OCI-M2 (cell line): Measurements from ENCODE around the gene PRDX4.
"Not testable (repeated sequence)": the region's sequence is repeated elsewhere in the genome, so short reads cannot be mapped to it uniquely, and the experiment has no call there.

Source experiments
- DNase-seq: peaks from one replicate; lab custom pipeline; 2025; ENCODE audit not compliant: unreplicated experiment; lab: John Stamatoyannopoulos, UW

The PRDX4 gene

DNA sequence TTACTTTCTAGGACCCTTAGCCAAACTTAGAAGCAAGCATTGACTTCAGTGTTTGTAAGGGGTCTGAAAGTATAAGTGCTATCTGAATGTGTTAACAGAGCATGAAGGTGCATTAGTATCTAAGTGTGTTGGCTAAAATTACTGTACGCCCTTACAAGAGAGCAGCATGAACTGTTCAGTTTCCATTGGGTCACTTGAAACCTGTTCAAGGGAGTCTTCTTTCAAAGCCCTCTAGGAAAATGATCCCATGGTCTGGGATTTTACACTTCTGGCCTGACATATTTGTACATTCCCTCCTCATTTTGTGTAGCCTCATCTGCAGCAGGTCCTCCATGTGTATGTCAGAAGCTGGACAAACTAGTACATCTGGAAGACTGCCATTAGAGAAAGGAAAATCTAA, 3.2 kb downstream of the PRDX4 start:
- no peak for DNase-seq

DNA sequence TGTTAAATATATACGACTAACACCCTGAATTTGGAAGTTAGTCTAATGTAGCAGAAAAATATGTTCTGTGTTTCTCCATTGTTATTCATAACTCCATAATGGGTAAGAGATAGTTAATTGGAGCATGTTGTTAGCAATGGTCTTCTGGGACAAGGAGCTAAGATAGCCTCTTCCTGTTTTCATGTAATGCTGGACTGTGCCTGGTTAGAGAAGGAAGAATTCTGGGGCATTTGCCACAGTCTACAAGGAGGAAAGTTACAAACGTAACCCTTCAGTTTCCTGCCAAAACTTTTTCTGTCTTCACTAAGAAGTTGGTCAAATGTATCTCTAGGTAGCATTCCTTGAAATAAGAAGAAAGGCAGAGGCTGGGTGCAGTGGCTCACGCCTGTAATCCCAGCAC, 5.8 kb downstream of the PRDX4 start:
- DNase-seq, result no peak

DNA sequence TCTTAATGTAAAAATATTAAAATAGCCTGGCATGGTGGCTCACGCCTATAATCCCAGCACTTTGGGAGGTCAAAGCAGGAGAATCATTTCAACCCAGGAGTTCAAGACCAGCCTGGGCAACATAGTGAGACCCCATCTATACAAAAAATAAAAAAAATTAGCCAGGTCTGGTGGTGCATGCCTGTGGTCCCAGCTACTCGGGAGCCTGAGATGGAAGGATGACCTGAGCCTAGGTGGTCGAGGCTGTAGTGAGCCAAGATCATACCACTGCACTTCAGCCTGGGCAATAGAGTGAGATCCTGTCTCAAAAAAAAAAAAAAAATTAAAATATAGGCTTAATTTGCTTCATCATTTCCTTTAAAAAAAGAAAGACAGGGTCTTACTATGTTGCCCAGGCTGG, 9.2 kb downstream of the PRDX4 start:
- not testable (repeated sequence) for DNase-seq

DNA sequence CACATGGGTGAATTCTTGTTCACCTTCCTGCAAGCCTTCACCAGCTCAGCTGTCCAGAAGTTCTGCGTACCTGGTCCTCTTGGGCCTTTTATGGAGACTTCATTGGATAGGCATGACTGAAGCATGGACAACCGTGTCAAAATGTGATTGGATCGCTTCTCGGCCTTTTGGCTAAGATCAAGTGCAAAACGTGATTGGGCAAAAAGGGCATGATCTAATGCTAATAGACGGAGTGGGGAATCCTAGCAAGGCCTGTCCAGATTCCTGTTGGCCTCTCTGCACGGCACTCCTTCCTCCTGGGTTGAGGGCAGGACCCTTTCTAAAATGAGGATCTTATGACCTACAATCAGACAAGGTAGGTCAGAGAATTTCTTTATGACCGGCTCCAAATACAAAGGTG, 24.9 kb downstream of the PRDX4 start:
- no peak for DNase-seq

DNA sequence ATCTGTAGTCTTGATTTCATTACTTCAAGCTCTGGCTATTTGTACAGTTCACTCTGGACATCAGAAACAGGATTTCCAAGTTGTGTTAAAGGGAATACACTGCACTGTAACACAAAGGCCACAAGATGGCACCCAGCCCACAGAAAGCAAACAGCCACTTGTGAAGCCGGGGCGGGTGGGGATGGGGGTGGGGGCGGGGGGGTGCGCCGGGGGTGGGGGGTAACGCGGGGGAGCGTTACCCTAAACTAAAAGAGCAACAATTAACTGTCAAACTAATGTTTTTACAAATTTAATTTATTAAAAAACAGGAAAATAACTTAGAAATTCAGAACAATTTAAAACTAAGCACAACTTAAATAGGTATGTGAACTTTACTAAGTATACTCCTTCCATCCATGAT, 27.3 kb downstream of the PRDX4 start:
- DNase-seq, result no peak

DNA sequence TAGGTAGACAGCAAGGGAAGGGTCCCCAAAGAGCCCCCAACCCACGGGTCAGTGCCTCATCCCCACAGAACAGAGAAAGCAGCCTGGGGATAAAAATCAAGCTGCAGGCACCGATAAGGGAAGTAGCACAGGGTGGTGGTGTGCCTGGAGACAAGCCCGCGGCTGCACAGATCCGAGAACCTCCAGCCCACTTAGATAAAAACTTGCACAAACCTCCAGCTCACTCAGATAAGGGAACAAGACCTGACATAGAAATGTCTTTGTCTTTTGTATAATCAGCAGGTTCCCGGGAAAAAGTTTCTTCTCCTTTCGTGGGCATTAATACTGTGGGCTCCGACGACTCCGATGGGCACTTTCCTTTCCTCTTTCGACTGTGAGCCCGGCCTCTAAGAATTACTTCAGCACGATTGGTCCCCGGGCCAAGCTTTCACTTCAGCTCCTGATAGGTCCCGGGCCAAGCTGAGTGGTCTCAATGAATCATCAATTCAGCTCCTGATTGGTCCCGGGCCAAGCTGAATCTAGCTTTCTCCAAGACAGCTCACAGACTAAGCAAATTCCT, 32.4 kb downstream of the PRDX4 start:
- peak; percentile 52 for DNase-seq

DNA sequence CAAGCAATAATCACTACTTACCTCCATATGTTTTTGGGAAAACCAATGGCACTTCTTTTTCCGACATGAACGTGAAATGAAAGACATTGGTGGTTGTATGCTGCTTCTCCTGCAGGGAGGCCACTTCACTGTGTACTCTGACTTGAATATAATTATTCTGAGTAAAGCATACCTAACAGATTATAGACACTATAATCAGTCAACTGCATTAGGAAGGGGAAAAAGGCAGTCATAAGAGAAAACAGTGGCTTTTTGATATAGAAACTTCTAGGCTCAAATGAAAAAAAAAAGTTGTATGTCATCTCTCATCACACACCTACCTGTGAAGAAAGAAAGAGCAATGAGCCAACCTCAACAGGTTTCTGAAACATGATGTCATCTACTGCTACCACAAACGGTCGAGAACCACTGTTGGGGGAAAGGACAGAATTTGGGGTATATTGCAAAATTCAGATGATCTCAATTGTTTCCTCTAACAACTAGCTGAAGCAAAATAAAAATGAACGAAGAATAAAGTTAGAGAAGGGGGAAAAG, 37.4 kb downstream of the PRDX4 start:
- DNase-seq, result no peak

DNA sequence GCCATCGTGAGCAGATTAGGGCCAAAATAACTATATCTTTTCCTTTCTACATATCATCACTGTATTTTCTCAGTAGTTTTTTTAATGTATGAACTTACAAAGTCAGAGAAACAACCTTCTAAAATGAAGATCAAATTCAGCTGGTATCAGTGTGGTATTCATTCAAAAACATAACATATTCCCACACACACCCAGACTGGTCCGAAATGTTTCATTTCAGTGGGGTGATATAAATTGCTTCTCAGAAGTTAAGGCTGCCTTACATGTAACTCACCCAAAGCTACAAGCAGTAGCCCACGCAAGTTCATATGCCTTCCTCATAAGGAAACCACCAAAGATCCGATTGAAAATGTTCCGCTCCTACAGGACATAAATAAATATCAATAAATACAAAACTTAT, 37.9 kb downstream of the PRDX4 start:
- no peak for DNase-seq

DNA sequence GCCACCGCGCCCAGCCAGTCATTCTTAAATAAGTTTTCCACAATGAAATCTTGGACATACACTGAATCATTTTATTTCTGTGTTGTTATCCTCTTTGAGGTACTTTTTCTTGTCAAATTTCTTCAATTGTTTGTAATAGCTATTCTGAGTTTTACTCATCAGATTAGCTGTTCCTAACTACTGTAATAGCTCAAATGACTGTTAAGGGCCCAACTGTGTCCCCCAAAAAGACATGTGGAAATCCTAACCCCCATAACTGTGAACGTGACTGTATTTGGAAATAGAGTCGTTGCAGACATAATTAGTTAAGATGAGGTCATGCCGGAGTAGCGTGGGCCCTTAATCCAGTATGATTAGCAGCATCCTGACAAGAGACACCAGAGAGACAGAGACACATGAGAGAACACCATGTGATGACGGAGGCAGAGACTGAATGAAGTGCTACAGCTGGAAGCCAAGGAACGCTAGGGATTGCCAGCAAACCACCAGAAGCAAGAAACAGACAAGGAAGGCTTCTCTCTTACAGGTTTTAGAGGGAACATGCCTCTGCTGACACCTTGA, 52.9 kb downstream of the PRDX4 start:
- no peak for DNase-seq

DNA sequence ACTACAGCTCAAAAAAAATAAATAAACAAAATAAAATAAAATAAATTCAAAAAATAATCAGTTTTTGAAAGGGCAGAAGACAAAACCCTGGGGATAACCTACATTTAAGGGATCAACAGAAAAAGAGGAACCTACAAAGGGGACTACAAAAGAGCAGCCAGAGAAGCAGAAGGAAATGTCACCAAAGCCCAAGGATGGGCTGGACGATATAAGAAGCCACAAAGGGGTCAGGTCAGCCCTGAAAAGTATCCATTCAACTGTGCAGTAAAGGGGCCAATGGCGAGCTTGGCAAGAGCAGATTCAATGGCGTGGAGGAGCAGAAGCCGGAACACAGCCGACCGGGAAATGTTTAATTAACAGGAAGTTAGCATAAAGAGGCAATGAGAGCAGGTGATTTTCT, 58.9 kb downstream of the PRDX4 start:
- no peak for DNase-seq

DNA sequence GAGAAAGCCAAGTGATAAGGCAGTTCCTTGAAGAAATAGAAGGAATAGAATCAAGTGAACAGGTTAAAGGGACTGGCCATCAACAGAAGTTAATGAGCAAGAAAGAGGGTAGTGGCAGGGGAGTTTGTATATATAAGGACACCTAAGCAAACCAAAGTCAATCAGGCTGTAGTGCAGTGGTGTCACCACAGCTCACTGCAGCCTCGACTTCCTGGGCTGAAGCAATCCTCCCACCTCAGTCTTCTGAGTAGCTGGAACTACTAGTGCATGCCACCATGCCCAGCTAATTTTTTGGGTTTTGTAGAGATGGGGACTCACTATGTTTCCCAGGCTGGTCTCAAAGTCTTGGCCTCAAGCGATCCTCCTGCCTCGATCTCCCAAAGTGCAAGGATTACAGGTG, 59.9 kb downstream of the PRDX4 start:
- DNase-seq, result no peak

DNA sequence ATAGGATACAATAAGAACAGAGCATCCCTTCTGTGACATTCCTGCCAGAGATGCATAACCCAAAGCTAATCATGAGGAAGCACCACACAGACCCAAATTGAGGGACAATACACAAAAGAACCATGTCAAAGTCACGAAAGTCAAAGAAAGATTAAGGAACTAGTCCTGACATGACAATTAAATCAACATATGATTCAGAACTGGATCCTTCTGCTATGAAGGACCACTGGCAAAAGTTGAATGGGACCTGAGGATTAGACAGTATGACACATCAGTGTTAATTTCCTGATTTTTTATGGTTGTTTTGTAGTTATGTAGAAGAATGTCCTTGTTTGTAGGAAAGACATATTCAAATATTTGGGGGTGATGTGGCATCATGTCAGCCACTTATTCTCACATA, 61.9 kb downstream of the PRDX4 start:
- DNase-seq, result no peak

DNA sequence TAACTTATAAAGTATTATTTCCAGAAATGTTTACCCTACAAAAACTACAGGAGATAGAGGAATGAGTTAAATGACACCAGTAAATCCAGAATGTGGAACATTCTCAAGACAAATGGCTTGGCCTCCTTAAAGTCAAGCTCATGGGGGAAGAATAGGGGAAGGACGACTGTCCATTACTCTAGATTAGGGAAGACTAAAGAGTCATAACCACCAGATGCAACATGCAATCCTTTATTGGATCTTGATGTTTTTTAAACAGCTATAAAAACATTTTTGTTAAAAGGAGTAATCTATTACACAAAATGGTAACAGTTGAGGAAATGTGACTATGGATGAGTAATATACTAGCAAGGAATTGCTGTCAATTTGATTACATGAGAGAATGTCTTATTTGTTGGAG, 64.7 kb downstream of the PRDX4 start:
- DNase-seq, result no peak

DNA sequence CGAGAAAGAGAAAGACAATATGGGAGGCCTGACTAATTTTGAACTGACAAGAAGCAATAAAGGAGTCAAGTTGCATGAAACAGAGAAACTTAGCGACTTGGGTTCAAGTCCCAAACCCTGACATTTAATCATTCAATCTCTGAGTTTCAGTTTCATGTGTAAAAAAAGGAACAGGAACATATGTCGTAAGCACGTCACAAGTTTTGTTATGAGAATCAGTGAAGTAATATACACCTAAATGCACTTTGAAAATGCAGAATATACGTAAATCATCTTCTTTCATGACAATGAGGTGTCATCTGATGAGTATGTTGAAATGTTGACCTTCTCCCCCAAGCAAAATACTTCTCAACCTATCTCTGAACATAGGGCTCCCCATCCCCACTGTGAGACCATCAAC, 65.4 kb downstream of the PRDX4 start:
- DNase-seq, result no peak
